ENCODE measurements around the gene ACSL3.

The ACSL3 gene

DNA sequence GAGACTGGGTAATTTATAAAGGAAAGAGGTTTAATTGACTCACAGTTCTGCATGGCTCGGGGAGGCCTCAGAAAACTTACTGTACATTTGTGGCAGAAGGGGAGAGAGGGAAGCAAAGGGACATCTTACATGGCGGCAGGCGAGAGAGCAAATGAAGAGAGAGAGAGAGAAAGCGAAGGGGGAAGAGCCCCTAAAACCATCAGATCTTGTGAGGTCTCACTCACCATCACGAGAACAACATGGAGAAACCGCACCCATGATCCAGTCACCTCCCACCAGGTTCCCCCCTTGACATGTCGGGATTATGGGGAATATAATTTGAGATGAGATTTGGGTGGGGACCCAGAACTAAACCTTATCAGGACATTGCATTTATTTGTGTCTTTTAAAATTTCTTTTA, 75.9 kb downstream of the ACSL3 start:
- Histone ChIP-seq H3K9me3 (no peaks in the 10 kb centered on the region), H3K27me3 (ENCODE audit: low read depth) (no peaks in the 10 kb centered on the region), H3K4me3 (no peak overlapping the region), H3K4me1 (no peaks in the 10 kb centered on the region), H3K36me3 (replicated peaks) (peaks cover 21% of the 10 kb centered on the region; the same call in 1 of the 2 replicates)
- no peak for DNase-seq (ENCODE audit: low spot score in 2 of 2)
- in situ Hi-C loops (cut with MboI; ENCODE audit: low sequenced_read_pairs), result no loop called here

DNA sequence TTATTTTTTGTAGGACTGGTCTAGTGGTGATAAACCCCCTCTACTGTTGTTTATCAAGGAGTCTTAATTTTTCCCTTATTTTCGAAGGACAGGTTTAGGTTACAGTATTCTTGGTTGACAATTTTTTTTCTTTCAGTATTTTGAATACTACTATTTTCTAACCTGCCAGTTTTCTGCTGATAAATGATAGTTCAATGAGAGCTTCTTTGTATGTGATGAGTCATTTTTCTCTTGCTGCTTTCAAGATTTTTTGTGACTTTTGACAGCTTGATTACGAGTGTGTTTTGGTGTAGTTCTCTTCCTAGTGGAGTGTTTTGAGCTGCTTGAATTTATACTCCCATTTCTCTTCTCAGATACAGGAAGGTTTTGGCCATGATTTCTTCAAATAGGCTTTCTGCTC, 77.5 kb downstream of the ACSL3 start:
- Histone ChIP-seq H3K4me1 (no peaks in the 10 kb centered on the region), H3K4me3 (no peak overlapping the region), H3K36me3 (replicated peaks) (peaks cover 14% of the 10 kb centered on the region; the same call in 1 of the 2 replicates), H3K27me3 (ENCODE audit: low read depth) (no peaks in the 10 kb centered on the region), H3K9me3 (no peaks in the 10 kb centered on the region)
- in situ Hi-C loops (cut with MboI; ENCODE audit: low sequenced_read_pairs), result no loop called here
- DNase-seq (ENCODE audit: low spot score in 2 of 2), result no peak

DNA sequence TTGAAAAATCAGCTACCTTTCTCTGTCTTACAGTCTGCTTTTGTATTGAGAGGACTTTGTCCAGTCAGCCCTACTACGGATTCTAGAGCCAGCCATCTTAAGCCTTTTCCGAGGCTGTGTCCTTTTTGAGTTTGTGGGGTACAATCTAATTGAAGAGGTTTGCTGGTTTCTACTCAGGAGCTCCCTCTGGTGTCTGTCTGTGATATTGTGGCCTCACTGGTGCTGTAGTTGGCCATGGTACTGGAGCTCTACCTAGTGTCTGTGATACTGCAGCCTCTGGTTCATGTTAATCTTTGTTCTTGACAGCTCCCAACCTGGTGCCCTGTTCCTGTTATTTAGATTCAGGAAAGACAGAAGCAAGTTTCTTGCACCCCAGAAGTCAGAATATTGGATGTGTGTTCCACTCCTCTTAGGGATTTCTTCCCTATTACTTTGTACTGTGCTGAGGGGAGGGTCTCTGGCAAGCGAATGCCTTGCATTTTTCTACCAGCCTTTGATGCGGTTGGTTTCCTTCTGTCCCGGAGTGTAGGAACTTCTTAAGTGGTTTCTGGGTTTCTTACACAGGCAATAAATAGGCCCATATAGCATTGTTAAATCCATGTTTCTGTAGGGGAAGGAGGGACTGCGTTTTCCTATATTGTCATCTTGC, 78.5 kb downstream of the ACSL3 start:
- Histone ChIP-seq H3K27me3 (ENCODE audit: low read depth) (no peaks in the 10 kb centered on the region), H3K4me3 (no peak overlapping the region), H3K36me3 (replicated peaks) (peaks cover 6% of the 10 kb centered on the region; the same call in 1 of the 2 replicates), H3K9me3 (no peaks in the 10 kb centered on the region), H3K4me1 (no peaks in the 10 kb centered on the region)
- DNase-seq (ENCODE audit: low spot score in 2 of 2), result peak; percentile 62 to 84
- in situ Hi-C loops (cut with MboI; ENCODE audit: low sequenced_read_pairs), result no loop called here

DNA sequence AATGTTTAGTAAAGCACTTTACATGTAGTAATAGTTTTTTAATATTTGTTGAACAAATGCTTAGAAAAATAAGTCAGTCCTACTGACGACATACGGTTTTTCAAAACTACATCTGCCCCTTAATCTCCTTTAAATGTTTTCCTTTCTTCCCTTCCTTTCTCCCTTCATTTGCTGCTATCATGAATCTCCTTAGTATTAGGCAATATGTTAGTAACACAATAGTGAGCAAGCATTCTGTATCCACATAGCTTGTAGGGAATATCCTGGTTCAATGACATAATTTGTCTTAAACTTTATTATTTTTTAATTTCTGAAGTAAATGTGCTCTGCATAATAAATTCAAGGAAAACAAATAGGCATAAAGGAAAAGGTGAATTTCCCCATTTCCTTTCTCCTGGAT, 79.1 kb downstream of the ACSL3 start:
- Histone ChIP-seq H3K27me3 (ENCODE audit: low read depth) (no peaks in the 10 kb centered on the region), H3K36me3 (replicated peaks) (no peaks in the 10 kb centered on the region; the same call in 1 of the 2 replicates), H3K4me3 (no peak overlapping the region), H3K9me3 (no peaks in the 10 kb centered on the region), H3K4me1 (no peaks in the 10 kb centered on the region)
- in situ Hi-C loops (cut with MboI; ENCODE audit: low sequenced_read_pairs), result no loop called here
- no peak for DNase-seq (ENCODE audit: low spot score in 2 of 2)

DNA sequence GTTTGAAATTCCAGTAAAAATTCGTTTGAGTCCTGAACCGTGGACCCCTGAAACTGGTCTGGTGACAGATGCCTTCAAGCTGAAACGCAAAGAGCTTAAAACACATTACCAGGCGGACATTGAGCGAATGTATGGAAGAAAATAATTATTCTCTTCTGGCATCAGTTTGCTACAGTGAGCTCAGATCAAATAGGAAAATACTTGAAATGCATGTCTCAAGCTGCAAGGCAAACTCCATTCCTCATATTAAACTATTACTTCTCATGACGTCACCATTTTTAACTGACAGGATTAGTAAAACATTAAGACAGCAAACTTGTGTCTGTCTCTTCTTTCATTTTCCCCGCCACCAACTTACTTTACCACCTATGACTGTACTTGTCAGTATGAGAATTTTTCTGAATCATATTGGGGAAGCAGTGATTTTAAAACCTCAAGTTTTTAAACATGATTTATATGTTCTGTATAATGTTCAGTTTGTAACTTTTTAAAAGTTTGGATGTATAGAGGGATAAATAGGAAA, 80.7 kb downstream of the ACSL3 start:
- Histone ChIP-seq H3K9me3 (no peaks in the 10 kb centered on the region), H3K4me3 (no peak overlapping the region), H3K4me1 (no peaks in the 10 kb centered on the region), H3K36me3 (replicated peaks) (no peaks in the 10 kb centered on the region; the same call in 1 of the 2 replicates), H3K27me3 (ENCODE audit: low read depth) (no peaks in the 10 kb centered on the region)
- in situ Hi-C loops (cut with MboI; ENCODE audit: low sequenced_read_pairs), result no loop called here
- DNase-seq (ENCODE audit: low spot score in 2 of 2), result no peak

DNA sequence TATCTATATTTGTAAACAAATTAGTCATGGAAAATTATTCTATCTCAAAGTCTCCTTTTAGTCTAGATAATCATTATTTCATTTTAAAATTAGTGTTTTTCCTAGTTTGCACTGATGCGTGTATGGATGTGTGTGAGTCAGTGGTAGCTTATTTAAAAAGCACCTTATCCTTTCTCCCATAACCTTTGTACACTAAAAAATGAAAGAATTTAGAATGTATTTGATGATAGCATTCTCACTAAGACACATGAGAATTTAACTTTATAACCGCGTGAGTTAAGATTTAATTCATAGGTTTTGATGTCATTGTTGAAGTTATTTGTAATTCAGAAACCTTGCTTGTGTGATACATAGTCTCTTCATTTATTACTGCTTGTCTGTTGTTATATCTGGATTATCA, 81.7 kb downstream of the ACSL3 start:
- Histone ChIP-seq H3K36me3 (replicated peaks) (no peaks in the 10 kb centered on the region), H3K4me1 (no peaks in the 10 kb centered on the region)
- no peak for DNase-seq (ENCODE audit: low spot score in 2 of 2)

DNA sequence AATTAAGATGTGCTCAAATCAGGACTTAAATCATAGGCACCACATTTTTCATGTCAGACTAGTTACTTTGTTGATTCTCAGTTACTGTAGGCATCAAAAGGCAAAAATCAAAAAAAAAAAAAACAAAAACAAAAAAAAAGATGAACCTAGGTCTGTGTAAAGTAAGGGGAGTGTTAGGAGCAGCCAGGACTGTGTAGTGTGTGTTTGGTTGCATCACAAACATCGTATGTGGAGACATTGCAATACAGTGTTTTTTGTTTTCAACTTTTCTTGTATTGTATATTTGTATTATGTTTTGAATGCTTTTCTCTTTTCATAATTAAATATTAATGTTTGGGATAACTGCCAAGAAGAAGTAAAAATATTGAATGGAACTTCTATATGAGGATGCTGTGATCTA, 82.1 kb downstream of the ACSL3 start:
- DNase-seq (ENCODE audit: low spot score in 2 of 2), result no peak
- Histone ChIP-seq H3K36me3 (replicated peaks) (no peaks in the 10 kb centered on the region), H3K4me3 (no peak overlapping the region), H3K4me1 (no peaks in the 10 kb centered on the region), H3K27me3 (ENCODE audit: low read depth) (no peaks in the 10 kb centered on the region), H3K9me3 (no peaks in the 10 kb centered on the region)
- in situ Hi-C loops (cut with MboI; ENCODE audit: low sequenced_read_pairs), result no loop called here

More for the DNA sequence above, 81.7 kb downstream of the ACSL3 start:
- in situ Hi-C loops (cut with MboI; ENCODE audit: low sequenced_read_pairs), result no loop called here
- Histone ChIP-seq H3K9me3 (no peaks in the 10 kb centered on the region), H3K27me3 (ENCODE audit: low read depth) (no peaks in the 10 kb centered on the region), H3K4me3 (no peak overlapping the region)

DNA sequence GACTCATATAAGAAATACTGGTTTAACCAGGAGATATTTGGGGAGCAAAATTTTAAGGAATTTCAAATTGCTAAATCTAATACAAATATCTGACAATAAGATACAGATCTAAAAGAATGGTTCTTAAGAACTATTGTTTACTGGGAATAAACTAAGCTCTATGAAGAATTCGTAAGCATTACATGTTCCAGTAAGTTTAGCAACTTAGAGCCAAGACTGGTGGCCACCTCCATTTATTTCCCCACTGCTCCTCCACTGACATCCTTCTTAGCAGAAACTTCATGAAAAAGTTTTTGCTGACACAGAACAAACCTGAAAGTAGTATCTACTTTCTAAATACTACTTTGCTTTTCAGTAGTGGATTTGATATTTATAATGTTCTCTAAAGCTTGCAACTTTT, 83.0 kb downstream of the ACSL3 start:
- in situ Hi-C loops (cut with MboI; ENCODE audit: low sequenced_read_pairs), result no loop called here
- DNase-seq (ENCODE audit: low spot score in 2 of 2), result no peak
- no peaks in the 10 kb centered on the region for H3K4me1 ChIP-seq
- no peak overlapping the region for H3K4me3 ChIP-seq
- H3K36me3 ChIP-seq (replicated peaks), result no peaks in the 10 kb centered on the region
- no peaks in the 10 kb centered on the region for H3K27me3 ChIP-seq (ENCODE audit: low read depth)
- H3K9me3 ChIP-seq, result no peaks in the 10 kb centered on the region

DNA sequence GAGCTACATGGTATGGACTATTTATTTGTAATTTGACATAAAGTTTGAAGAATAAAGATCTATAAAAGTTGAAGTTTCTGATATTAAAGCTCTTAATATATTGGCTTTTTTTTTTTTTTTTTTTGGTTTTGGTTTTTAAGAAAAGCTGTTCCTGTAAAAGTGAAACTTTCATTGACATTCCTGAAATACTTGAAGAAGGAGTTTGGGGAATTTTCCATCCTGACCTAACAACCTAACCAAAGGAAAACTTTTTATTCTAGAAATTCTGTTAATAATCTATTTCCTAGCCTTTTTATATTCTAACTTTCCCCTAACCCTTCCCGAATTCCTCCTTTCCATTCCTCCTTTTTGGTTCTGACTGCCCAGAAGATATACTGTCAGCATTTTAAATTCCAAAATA, 83.7 kb downstream of the ACSL3 start:
- no peaks in the 10 kb centered on the region for H3K4me1 ChIP-seq
- no peak for DNase-seq (ENCODE audit: low spot score in 2 of 2)
- no peaks in the 10 kb centered on the region for H3K36me3 ChIP-seq (replicated peaks)
- no peaks in the 10 kb centered on the region for H3K27me3 ChIP-seq (ENCODE audit: low read depth)
- H3K9me3 ChIP-seq, result no peaks in the 10 kb centered on the region
- in situ Hi-C loops (cut with MboI; ENCODE audit: low sequenced_read_pairs), result no loop called here
- H3K4me3 ChIP-seq, result no peak overlapping the region

DNA sequence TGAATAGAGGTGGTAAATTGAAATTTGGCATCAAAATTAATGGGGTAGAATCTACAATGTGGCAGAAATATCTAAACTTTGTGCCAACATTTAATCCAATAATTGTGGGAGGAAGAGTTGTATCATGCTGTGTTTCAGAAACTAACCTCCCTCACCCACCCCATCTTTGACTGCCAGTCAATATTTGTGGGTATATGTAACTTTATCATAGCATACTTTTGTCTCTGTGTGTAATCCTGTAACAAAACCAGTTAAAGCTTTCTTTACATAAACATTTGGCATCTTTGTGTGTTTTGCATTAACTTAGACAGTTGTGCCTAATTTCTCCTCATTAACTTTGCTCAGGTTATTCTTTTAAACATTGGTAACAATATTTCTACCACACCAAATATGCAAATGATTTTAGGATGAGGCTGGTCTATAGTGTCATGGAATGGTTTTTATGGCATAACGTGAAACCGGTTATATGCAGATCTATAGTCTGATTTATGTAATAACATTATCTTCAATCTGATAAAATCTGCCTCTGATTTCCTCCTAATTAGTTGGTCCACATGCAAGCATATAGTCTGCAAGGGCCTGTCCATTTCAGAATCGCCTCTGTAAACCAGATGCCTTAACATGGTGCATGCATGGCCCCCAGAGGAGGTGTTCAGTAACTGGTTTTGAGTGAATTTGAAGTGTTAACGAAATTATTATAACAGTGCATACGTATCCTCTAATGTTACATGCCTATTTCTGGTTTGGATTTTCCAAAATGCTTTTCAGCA, 84.3 kb downstream of the ACSL3 start:
- Histone ChIP-seq H3K36me3 (replicated peaks) (no peaks in the 10 kb centered on the region), H3K4me3 (no peak overlapping the region), H3K27me3 (ENCODE audit: low read depth) (no peaks in the 10 kb centered on the region), H3K9me3 (no peaks in the 10 kb centered on the region), H3K4me1 (no peaks in the 10 kb centered on the region)
- no peak for DNase-seq (ENCODE audit: low spot score in 2 of 2)
- in situ Hi-C loops (cut with MboI; ENCODE audit: low sequenced_read_pairs), result no loop called here

DNA sequence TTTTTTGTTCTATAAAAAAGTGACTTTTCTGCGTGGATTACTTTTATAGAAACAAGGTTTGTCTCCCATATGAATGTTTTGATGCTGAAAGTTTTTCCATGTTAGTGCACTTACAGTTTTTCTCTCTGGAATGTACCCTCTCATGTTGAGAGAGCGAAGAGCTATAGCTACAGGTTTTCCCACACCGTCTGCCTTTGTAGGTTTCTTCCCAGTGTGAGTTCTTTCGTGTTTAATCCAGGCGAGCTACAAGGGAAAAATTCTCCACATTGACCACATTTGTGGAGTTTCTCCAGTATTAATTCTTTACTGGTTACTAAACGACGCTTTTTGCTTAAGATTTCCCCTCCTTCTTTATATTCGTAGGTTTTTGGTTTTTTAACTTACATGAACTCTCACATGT, 85.1 kb downstream of the ACSL3 start:
- no peaks in the 10 kb centered on the region for H3K4me1 ChIP-seq

DNA sequence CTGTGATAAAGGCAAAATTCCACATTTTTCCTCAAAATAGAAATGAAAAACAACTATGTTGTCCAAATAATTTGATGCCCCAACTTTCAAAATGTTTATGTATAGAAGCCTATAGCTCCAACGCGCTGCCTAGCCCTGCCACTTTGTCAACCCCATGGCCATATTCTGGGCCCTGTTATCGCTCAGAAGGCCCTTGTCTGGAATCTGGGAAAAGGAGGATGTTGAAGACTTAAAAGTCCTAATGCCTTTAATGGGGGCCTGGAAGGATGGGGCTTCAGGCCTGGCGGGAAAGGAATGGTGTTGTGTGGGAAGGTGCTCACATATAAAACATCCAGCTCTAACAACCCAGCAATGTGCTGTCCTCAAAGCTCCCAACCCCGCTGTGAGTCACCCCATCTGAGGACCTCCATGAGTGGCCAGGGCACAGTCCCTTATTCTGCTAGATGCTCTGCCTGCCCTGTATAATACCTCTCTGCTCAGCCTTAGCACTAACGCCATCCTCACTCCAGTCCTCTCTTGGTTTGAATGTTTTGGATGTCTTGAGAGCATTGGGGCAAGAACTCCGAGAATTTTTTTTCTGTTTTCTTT, 86.0 kb downstream of the ACSL3 start:
- H3K4me1 ChIP-seq, result no peaks in the 10 kb centered on the region
- DNase-seq (ENCODE audit: low spot score in 2 of 2), result no peak
- H3K27me3 ChIP-seq (ENCODE audit: low read depth), result no peaks in the 10 kb centered on the region
- H3K36me3 ChIP-seq (replicated peaks), result no peaks in the 10 kb centered on the region
- in situ Hi-C loops (cut with MboI; ENCODE audit: low sequenced_read_pairs), result no loop called here
- no peak overlapping the region for H3K4me3 ChIP-seq
- H3K9me3 ChIP-seq, result no peaks in the 10 kb centered on the region

More for the DNA sequence above, 85.1 kb downstream of the ACSL3 start:
- H3K9me3 ChIP-seq, result no peaks in the 10 kb centered on the region
- H3K36me3 ChIP-seq (replicated peaks), result no peaks in the 10 kb centered on the region
- no peak overlapping the region for H3K4me3 ChIP-seq
- H3K27me3 ChIP-seq (ENCODE audit: low read depth), result no peaks in the 10 kb centered on the region
- no peak for DNase-seq (ENCODE audit: low spot score in 2 of 2)
- in situ Hi-C loops (cut with MboI; ENCODE audit: low sequenced_read_pairs), result no loop called here

DNA sequence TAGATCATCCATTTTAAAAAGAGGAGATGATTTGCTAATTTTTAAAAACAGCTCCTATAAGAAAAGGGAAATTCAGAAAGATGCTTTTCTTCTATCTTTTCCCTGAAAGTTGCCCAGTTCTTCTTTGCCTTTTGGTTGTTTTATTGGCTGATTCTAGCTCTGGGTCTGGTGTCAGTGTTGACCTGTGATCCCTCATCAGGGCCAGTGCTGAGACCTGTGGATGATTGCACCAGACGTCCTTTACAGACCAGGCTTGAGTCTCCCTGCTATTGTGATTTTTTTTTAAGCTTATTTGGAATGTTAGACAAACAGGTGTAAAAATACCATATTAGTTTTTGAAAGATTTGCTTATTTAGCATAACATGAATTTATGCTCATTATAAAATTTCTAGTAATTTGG, 88.2 kb downstream of the ACSL3 start:
- Histone ChIP-seq H3K27me3 (ENCODE audit: low read depth) (no peaks in the 10 kb centered on the region), H3K4me3 (no peak overlapping the region), H3K4me1 (no peaks in the 10 kb centered on the region), H3K9me3 (no peaks in the 10 kb centered on the region), H3K36me3 (replicated peaks) (no peaks in the 10 kb centered on the region)
- DNase-seq (ENCODE audit: low spot score in 2 of 2), result no peak
- in situ Hi-C loops (cut with MboI; ENCODE audit: low sequenced_read_pairs), result no loop called here

DNA sequence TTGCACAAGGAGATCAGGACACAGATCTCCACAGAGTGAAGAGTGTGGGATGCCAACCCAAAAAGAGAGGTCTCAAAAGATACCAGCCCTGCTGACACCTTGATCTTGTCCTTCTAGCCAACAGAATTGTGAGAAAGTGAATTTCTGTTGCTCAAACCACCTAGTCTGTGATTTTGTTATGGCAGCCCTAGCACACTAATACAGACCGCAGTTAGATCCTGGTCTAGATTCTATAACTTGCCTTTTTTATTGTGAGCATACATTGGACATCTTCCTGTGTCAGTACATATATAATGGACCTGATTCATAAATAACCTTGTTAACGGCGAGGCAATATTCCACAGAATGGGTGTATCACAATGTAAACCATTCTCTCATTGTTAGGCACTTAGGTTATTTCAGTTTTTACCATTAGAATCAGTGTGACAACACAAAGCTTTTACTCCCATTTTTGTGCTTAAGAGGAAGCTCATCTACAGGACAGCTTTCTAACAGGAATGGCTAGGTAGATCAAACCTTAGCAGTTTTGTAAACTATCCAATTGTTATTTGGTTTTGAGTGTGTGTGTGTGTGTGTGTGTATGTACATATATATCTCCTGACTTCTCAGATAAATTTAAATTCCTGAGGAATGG, 89.0 kb downstream of the ACSL3 start:
- H3K9me3 ChIP-seq, result no peaks in the 10 kb centered on the region
- H3K36me3 ChIP-seq (replicated peaks), result no peaks in the 10 kb centered on the region
- no peaks in the 10 kb centered on the region for H3K4me1 ChIP-seq
- no peak for DNase-seq (ENCODE audit: low spot score in 2 of 2)
- no peak overlapping the region for H3K4me3 ChIP-seq
- H3K27me3 ChIP-seq (ENCODE audit: low read depth), result no peaks in the 10 kb centered on the region
- in situ Hi-C loops (cut with MboI; ENCODE audit: low sequenced_read_pairs), result no loop called here
